Esophagus muscularis mucosa (tissue), 4 donors: ENCODE results near the gene CFAP157. TPM values are rescaled to one million over a fixed set of nuclear protein-coding genes. Genes with fewer than 3 reads are reported as not detected.

Experiments
- DNase-seq: peaks from one replicate; pipeline ENCODE4 v3.0.0-alpha.2; 2017; ENCODE audit errors: extremely low spot score
- H3K27ac ChIP-seq, 4 donors: fragments of 200-600 bp; sonication (generic); replicated peaks in 1 of 4; 1 replicate in 3 of 4; 2 replicates in 1 of 4; pipeline ENCODE4 v1.5.1; 2016 to 2019; ENCODE audit warnings: mild to moderate bottlenecking in 1 of 4
- H3K27me3 ChIP-seq, 4 donors: fragments of 200-600 bp; sonication (generic); one replicate each; pipeline versions ENCODE4 v1.5.1 to v1.6.0; 2016 to 2019
- H3K36me3 ChIP-seq, 4 donors: fragments of 200-600 bp; sonication (generic); one replicate each; pipeline ENCODE4 v1.5.1; 2016 to 2019
- H3K4me1 ChIP-seq, 4 donors: fragments of 200-600 bp; sonication (generic); one replicate each; pipeline ENCODE4 v1.5.1; 2016 to 2019
- H3K4me3 ChIP-seq, 4 donors: fragments of 200-600 bp; sonication (generic); 1 replicate in 2 of 4; 2 replicates in 2 of 4; pipeline ENCODE4 v1.5.1; 2016 to 2019; ENCODE audit warnings: mild to moderate bottlenecking in 4 of 4, moderate library complexity in 1 of 4
- H3K9me3 ChIP-seq, 4 donors: fragments of 200-600 bp; sonication (generic); 1 replicate in 3 of 4; 2 replicates in 1 of 4; pipeline ENCODE4 v1.5.1; 2016 to 2019
- EP300 ChIP-seq: sonication (generic); formaldehyde crosslinking; IDR thresholded peaks from one replicate; pipeline ENCODE4 v1.6.1; 2017; ENCODE audit warnings: antibody characterized with exemption
- POLR2A ChIP-seq: fragments of 450-650 bp; IDR thresholded peaks from one replicate; pipeline ENCODE4 v1.6.1; 2017; ENCODE audit warnings: antibody characterized with exemption, moderate library complexity, mild to moderate bottlenecking, low read depth
- POLR2AphosphoS5 ChIP-seq, 2 donors: sonication (generic); formaldehyde crosslinking; IDR thresholded peaks; one replicate each; pipeline ENCODE4 v1.6.1; 2017; ENCODE audit warnings: antibody characterized with exemption in 2 of 2
- WGBS: methylation state at CpG from one replicate; pipeline ENCODE4 v1.1.5; 2018; 5-methylcytosine and 5-hydroxymethylcytosine counted together
- intact Hi-C: fragments of 100-400 bp; cut with DNase I; formaldehyde crosslinking; loops from one replicate; pipeline ENCODE4 v1.15.1; 2023
- total RNA-seq, 4 donors: library from RNA; depleted of rRNA; stranded (reverse); fragments of >200 nt; gene quantifications; one replicate each; pipeline versions ENCODE4 v1.1.0 to v1.2.1, GENCODE V29; 2016
- TF ChIP-seq, protein P1 (sequence below), 3 experiments: fragments of 200-600 bp in 2 of 3; fragments of 450-650 bp in 1 of 3; sonication (generic) in 2 of 3; IDR thresholded peaks; one replicate each; pipeline ENCODE4 v1.5.1; 2017 to 2019; ENCODE audit warnings: antibody characterized with exemption in 3 of 3, mild to moderate bottlenecking in 2 of 3, moderate library complexity in 1 of 3

CFAP157 gene
- total RNA-seq, 4 donors from 2014 or later: 0.26 to 0.42 TPM; not detected in 2

DNA sequence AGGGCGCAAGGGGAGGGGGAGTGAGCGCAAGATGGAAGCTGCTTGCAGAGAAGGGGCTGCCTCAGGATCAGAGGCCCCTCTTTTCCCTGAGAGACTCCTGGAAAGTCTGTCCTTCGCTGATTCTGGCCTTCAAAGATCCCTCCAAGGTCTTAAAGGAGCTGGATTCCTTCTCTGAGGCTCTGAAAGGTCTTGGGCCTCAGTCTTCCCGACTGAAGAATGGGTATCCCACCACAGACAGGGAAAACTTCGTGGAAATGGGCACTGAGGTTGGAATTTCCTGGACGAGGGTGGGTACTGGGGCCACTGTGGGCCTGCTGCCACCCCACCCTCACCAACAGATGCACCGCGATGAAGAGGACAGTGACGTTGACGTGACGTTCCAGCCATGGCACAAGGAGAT, 5.6 kb downstream of the CFAP157 start:
- H3K27ac ChIP-seq: no peak overlapping the region
- WGBS: 91% methylated on average over 10 of the region's 11 CpGs
- no peak for TF ChIP-seq EP300
- no peak for TF ChIP-seq POLR2AphosphoS5 (IDR thresholded peaks at IDR 0.05)
- no peak for TF ChIP-seq POLR2A
- TF ChIP-seq, protein P1, sequence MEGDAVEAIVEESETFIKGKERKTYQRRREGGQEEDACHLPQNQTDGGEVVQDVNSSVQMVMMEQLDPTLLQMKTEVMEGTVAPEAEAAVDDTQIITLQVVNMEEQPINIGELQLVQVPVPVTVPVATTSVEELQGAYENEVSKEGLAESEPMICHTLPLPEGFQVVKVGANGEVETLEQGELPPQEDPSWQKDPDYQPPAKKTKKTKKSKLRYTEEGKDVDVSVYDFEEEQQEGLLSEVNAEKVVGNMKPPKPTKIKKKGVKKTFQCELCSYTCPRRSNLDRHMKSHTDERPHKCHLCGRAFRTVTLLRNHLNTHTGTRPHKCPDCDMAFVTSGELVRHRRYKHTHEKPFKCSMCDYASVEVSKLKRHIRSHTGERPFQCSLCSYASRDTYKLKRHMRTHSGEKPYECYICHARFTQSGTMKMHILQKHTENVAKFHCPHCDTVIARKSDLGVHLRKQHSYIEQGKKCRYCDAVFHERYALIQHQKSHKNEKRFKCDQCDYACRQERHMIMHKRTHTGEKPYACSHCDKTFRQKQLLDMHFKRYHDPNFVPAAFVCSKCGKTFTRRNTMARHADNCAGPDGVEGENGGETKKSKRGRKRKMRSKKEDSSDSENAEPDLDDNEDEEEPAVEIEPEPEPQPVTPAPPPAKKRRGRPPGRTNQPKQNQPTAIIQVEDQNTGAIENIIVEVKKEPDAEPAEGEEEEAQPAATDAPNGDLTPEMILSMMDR (IDR thresholded peaks at IDR 0.05): no peak
- peaks cover 16 to 26% (median 21%) of the 10 kb centered on the region in 4 donors for H3K4me1 ChIP-seq
- H3K27me3 ChIP-seq: no peaks in the 10 kb centered on the region
- intact Hi-C loops: no loop called here
- peaks cover 0 to 7% (median 2%) of the 10 kb centered on the region in 4 donors for H3K36me3 ChIP-seq
- H3K4me3 ChIP-seq: no peak overlapping the region
- no peak for DNase-seq
- no peaks in the 10 kb centered on the region for H3K9me3 ChIP-seq

DNA sequence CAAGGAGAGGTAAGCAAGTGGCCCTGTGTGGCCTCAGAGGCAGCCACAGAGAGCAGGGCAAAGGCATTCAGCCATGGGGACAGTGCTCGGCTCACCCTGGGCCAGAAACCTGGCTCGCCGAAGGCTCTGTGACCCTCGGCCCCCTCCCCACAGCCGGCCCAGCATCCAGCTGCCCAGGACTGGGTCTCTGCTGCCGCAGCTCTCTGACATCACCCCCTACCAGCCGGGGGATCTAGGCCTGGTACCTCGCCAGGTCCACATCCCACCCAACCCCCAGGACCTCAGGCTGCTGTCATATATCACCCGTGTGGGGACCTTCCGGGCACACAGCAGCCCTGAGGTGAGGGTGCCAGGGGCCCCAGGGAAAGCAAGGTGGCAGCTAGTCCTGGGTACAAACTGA, 6.1 kb downstream of the CFAP157 start:
- Histone ChIP-seq H3K27me3 (no peaks in the 10 kb centered on the region), H3K4me3 (no peak overlapping the region), H3K27ac (no peak overlapping the region), H3K4me1 (peaks cover 16 to 26% (median 21%) of the 10 kb centered on the region in 4 donors), H3K36me3 (peaks cover 0 to 7% (median 2%) of the 10 kb centered on the region in 4 donors), H3K9me3 (no peaks in the 10 kb centered on the region)
- no peak for DNase-seq
- WGBS: 92% methylated on average over 5 of the region's 10 CpGs
- TF ChIP-seq EP300 (no peak), POLR2A (no peak), POLR2AphosphoS5 (IDR thresholded peaks at IDR 0.05) (no peak)
- TF ChIP-seq, protein P1 (IDR thresholded peaks at IDR 0.05): no peak
- intact Hi-C loops: no loop called here

DNA sequence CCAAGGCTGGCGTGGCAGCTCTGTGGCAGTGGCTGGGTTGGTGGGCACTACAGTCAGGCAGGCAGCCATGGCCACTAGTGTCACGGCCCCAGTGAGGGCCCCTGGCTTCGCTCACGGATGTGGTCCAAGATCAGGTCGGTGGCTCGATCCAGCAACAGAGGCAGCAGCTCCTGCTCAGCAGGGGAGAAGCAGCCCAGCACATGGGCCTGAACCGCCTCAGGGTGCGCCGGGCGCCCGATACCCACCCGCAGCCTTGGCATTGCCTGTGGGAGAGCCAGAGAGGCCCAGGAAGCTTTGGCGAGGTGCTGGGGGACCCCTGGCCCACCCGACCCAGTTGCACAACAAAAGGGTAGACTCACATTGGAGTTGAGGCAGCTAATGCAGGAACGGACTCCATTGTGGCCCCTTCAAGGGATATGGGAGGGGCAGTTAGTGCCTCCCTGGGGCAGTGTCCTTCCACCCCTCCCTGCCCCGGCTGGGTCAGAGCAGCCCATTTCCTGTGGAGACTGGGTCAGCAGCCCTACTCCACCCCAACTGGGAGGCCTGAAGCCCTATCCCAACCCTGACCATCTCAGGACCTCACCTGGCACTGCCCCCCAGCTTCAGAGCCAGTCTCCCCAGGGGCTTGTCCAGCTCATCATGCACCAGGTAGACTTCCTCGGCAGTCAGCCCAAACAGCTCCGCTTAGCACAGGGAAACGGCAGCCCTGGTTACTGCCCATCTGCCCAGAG, 7.4 kb downstream of the CFAP157 start:
- no peaks in the 10 kb centered on the region for H3K9me3 ChIP-seq
- intact Hi-C loops: no loop called here
- peaks cover 16 to 26% (median 21%) of the 10 kb centered on the region in 4 donors for H3K4me1 ChIP-seq
- H3K27me3 ChIP-seq: no peaks in the 10 kb centered on the region
- H3K4me3 ChIP-seq: peak overlapping the region; percentile 77 to 87 (median 78)
- TF ChIP-seq POLR2A (no peak), POLR2AphosphoS5 (IDR thresholded peaks at IDR 0.05) (no peak), EP300 (no peak)
- TF ChIP-seq, protein P1 (IDR thresholded peaks at IDR 0.05): no peak
- 76% methylated on average over 5 of the region's 19 CpGs for WGBS
- DNase-seq: no peak
- no peak overlapping the region for H3K27ac ChIP-seq
- H3K36me3 ChIP-seq: peaks cover 0 to 7% (median 2%) of the 10 kb centered on the region in 4 donors

DNA sequence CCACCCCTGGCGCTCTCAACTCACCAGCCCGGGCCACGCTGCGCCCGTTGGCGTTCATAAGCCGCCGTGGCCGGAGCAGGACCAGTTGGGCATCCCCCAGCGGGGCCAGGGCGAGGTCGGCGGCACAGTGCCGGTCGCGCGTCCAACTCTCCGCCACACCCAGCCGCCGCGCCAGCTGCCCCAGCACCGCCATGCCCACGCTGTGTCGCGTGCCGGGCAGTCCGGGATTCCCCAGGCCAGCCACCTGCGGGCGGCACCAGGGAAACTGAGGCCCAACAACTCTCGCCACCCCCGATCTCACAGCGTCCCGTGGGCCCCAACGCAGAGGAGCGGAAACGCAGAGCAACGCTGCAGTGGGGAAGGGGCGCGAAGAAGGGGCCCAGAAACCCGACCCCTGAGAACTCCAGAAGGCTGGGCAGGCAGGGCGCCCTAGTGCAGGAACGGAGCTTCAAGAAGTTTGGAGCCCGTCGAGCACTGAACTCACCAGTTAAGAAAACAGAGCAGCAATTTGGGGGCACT, 8.2 kb downstream of the CFAP157 start:
- Histone ChIP-seq H3K4me3 (peak overlapping the region; percentile 77 to 87 (median 78)), H3K9me3 (no peaks in the 10 kb centered on the region), H3K36me3 (peaks cover 0 to 7% (median 2%) of the 10 kb centered on the region in 4 donors), H3K4me1 (peaks cover 16 to 26% (median 21%) of the 10 kb centered on the region in 4 donors), H3K27ac (peak overlapping the region; percentile 75 to 88 (median 82)), H3K27me3 (peaks cover 0 to under 1% (median 0%) of the 10 kb centered on the region in 4 donors)
- no peak for DNase-seq
- intact Hi-C loops: loop anchor here (5.0 kb wide), 1 partner anchor 103 kb away; the partner anchor contains the start of gene STXBP1
- 0% methylated on average over 8 of the region's 44 CpGs for WGBS
- TF ChIP-seq POLR2AphosphoS5 (IDR thresholded peaks at IDR 0.05) (no peak), POLR2A (no peak), EP300 (no peak)
- TF ChIP-seq, protein P1 (IDR thresholded peaks at IDR 0.05): no peak
